NCI-H226 (cell line): ENCODE measurements around the gene PUM1.
"Not testable (repeated sequence)": the region's sequence is repeated elsewhere in the genome, so short reads cannot be mapped to it uniquely, and the experiment has no call there.

Experiments
- DNase-seq: peaks from one replicate; pipeline ENCODE4 v3.0.0-alpha.2; 2015

The PUM1 gene

GRCh38 chr1:30955448-30956015 is 110.0 kb downstream of the PUM1 start:
- DNase-seq: no peak

GRCh38 chr1:30953685-30954084 is 111.8 kb downstream of the PUM1 start:
- DNase-seq: no peak

GRCh38 chr1:30952098-30952497 is 113.4 kb downstream of the PUM1 start:
- no peak for DNase-seq

GRCh38 chr1:30950700-30951099 is 114.8 kb downstream of the PUM1 start:
- no peak for DNase-seq

GRCh38 chr1:30950053-30950452 is 115.5 kb downstream of the PUM1 start:
- DNase-seq: no peak

- DNase-seq: not testable (repeated sequence)
Observed at GRCh38 chr1:30949487-30949838, 116.1 kb downstream of the PUM1 start.

- not testable (repeated sequence) for DNase-seq
Observed at GRCh38 chr1:30948813-30949486, 116.6 kb downstream of the PUM1 start.

GRCh38 chr1:30948278-30948677 is 117.2 kb downstream of the PUM1 start:
- DNase-seq: no peak

- DNase-seq: no peak
Observed at GRCh38 chr1:30947212-30947611, 118.3 kb downstream of the PUM1 start.

GRCh38 chr1:30942326-30942963 is 123.1 kb downstream of the PUM1 start:
- no peak for DNase-seq

- no peak for DNase-seq
Observed at GRCh38 chr1:30940541-30940940, 125.0 kb downstream of the PUM1 start.

GRCh38 chr1:30936541-30937171 is 128.9 kb downstream of the PUM1 start:
- no peak for DNase-seq

- DNase-seq: not testable (repeated sequence)
Observed at GRCh38 chr1:30935758-30936157, 129.8 kb downstream of the PUM1 start.

- no peak for DNase-seq
Observed at GRCh38 chr1:30934613-30935012, 130.9 kb downstream of the PUM1 start.

GRCh38 chr1:30933874-30934252 is 131.7 kb downstream of the PUM1 start:
- peak; percentile 65 for DNase-seq

GRCh38 chr1:30930631-30931173 is 134.8 kb downstream of the PUM1 start:
- no peak for DNase-seq

GRCh38 chr1:30929944-30930525 is 135.5 kb downstream of the PUM1 start:
- DNase-seq: no peak

GRCh38 chr1:30929135-30929889 is 136.2 kb downstream of the PUM1 start:
- peak; percentile 16 for DNase-seq

GRCh38 chr1:30928789-30929134 is 136.8 kb downstream of the PUM1 start:
- no peak for DNase-seq

- no peak for DNase-seq
Observed at GRCh38 chr1:30928171-30928570, 137.3 kb downstream of the PUM1 start.

- DNase-seq: no peak
Observed at GRCh38 chr1:30927448-30927847, 138.1 kb downstream of the PUM1 start.

GRCh38 chr1:30923597-30923996 is 141.9 kb downstream of the PUM1 start:
- peak; percentile 77 for DNase-seq

- no peak for DNase-seq
Observed at GRCh38 chr1:30920827-30921226, 144.7 kb downstream of the PUM1 start.
